Ectodermal cell (in vitro differentiated cells): ENCODE measurements around the gene PDXDC1.
"Not testable (repeated sequence)": the region's sequence is repeated elsewhere in the genome, so short reads cannot be mapped to it uniquely, and the experiment has no call there.

Experiments used
- H3K27ac ChIP-seq: 2 replicates; pipeline ENCODE4 v1.7.0; 2013; ENCODE audit warnings: mild to moderate bottlenecking, low read depth, low read length; ENCODE audit not compliant: insufficient read depth, poor library complexity, severe bottlenecking
- H3K27me3 ChIP-seq: 2 replicates; pipeline ENCODE4 v1.7.0; 2013; ENCODE audit warnings: mild to moderate bottlenecking, low read length; ENCODE audit not compliant: insufficient read depth, control insufficient read depth, poor library complexity, severe bottlenecking
- H3K36me3 ChIP-seq: one replicate; pipeline ENCODE4 v1.7.0; 2013; ENCODE audit warnings: low read length; ENCODE audit not compliant: control insufficient read depth, insufficient read depth
- H3K4me1 ChIP-seq: one replicate; pipeline ENCODE4 v1.7.0; 2013; ENCODE audit warnings: low read length; ENCODE audit not compliant: control insufficient read depth, insufficient read depth
- H3K4me3 ChIP-seq: 2 replicates; pipeline ENCODE4 v1.7.0; 2013; ENCODE audit warnings: low read depth, low read length, control low read depth; ENCODE audit not compliant: insufficient read depth
- H3K9me3 ChIP-seq: 2 replicates; pipeline ENCODE4 v1.7.0; 2013; ENCODE audit warnings: mild to moderate bottlenecking, low read length, moderate library complexity; ENCODE audit not compliant: control insufficient read depth
- WGBS, 2 experiments: methylation state at CpG; one replicate each; pipeline ENCODE4 v1.1.7; 2013; ENCODE audit warnings: missing lambda C conversion rate in 2 of 2; 5-methylcytosine and 5-hydroxymethylcytosine counted together

Gene PDXDC1

DNA sequence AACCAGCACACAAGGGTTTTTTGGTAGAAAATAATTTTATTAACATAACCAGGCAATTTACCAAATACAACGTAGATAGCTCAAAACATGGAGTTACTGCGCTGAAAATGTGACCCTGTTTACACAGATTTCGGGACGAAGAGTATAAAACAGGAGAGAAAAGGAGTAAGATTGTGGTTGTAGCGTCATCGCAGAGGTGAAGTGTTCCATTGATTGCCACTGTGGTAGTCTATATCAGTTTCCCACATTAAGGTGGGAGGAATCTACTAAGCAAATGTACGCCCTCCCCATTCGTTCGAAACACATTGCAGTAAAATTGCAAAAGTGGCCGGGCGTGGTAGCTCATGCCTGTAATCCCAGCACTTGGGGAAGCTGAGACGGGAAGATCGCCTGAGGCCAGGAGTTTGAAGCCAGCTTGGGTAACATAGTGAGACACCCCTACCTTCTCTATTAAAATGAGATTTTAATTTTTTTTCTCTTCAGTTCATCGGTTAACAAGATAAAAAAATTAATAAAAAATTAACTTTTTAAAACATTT lies 972 bp upstream of the PDXDC1 start:
- H3K9me3 ChIP-seq, H3K27me3 ChIP-seq, H3K4me1 ChIP-seq, H3K36me3 ChIP-seq, H3K27ac ChIP-seq: not testable (repeated sequence)
- H3K4me3 ChIP-seq = peak overlapping the region; percentile 97
- 76 to 86% methylated on average over 11 of the region's 14 CpGs for whole genome bisulfite sequencing, 2 experiments

DNA sequence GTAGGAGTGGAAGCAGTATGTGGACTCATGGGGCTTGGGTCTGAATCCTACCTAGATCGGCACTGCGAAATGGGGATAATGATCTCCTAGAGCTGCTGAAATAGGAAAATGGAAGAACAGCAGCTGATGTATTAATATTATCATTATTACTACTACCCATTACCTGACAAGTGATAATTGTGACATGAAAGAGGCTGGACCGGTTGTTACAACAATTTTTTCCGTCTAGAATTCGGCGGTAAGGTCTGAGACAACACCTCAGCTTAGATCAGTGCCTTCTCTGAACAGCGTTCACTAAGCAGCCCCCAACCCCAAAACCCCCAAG lies 533 bp upstream of the PDXDC1 start:
- H3K27ac ChIP-seq, H3K4me1 ChIP-seq, H3K27me3 ChIP-seq, H3K36me3 ChIP-seq, H3K9me3 ChIP-seq: not testable (repeated sequence)
- WGBS, 2 experiments = 0 to 1% methylated on average over 5 of the region's 7 CpGs
- peak overlapping the region; percentile 97 for H3K4me3 ChIP-seq

DNA sequence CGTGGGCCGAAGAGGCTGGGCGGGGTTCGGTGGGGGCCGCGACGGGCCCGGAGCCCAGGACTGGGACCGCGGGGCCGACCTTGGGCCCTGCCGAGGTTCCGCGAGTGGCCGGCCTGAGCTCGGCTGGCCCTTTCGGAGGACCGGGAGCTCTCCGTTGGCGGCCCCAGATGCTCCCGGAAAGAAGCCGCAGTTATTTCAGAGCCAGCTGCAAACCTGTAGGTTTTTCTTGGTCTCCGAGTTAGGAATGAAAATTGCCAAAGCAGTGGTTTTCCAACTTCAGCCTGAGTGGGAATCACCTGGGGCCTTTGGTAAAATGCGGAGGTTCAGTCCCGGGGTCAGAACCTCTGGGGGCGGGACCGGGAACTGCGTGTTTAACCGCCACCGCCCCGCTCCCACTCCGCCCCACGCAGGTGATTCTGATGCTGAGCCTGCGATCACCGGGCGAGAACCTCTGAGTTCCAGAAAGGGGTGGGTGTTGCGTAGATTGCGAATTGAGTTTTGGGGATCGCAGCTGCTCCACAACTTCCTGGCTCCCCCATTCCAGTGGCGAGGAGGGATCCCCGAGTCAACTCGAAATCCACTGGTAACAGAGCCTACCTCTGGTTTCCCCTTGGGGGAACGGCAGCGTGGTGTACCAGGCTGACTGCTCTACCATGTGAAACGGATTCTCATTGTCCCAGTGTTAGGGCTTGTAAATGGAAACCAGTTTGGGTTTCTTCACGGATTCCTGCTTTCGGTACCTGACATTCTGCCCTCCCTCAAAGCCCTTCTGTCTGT lies 780 bp downstream of the PDXDC1 start:
- WGBS, 2 experiments = 2 to 3% methylated on average over 46 to 47 of the region's 47 CpGs
- H3K36me3 ChIP-seq, H3K27ac ChIP-seq, H3K9me3 ChIP-seq, H3K4me1 ChIP-seq, H3K27me3 ChIP-seq: not testable (repeated sequence)
- H3K4me3 ChIP-seq = peak overlapping the region; percentile 97

DNA sequence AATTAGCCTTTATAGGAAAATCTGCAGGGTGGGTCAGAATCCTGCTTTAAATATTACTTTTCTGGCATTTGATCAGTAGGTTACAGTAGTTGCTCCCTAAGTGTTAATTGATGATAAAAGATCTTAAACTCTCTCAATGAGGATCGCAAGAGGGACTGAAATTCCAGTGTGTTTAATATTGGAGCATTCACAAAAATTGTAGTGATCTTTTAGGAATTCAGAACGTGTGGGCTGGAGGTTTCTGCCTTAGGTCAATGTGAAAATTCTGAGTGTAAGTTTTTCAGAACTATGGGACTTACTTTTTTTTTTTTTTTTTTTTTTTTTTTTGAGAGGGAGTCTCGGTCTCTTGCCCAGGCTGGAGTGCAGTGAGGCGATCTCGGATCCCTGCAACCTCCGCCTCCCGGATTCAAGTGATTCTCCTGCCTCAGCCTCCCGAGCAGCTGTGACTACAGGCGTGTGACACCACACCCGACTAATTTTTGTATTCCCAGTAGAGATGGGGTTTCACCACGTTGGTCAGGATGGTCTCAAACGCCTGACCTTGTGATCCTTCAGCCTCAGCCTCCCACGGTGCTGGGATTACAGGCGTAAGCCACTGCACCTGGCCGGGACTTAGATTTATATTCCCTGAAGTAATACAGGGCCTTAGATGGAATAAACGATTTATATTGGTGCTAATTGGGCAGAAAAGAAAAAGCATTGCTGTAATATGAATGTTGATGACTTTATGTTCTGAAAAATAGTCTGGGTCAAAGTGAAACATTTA lies 2.3 kb downstream of the PDXDC1 start:
- H3K4me1 ChIP-seq, H3K4me3 ChIP-seq, H3K27me3 ChIP-seq, H3K27ac ChIP-seq, H3K36me3 ChIP-seq, H3K9me3 ChIP-seq: not testable (repeated sequence)
- WGBS, 2 experiments = 83 to 90% methylated on average over 8 to 9 of the region's 16 CpGs

- 91 to 93% methylated on average over 7 to 8 of the region's 8 CpGs for WGBS, 2 experiments
- H3K9me3 ChIP-seq, H3K4me1 ChIP-seq, H3K4me3 ChIP-seq, H3K27ac ChIP-seq, H3K27me3 ChIP-seq, H3K36me3 ChIP-seq: not testable (repeated sequence)
Observed at GRCh38 chr16:14978281-14978680, 3.5 kb downstream of the PDXDC1 start.

- not testable (repeated sequence) for H3K4me1 ChIP-seq, H3K9me3 ChIP-seq
Observed at GRCh38 chr16:14978908-14979307, 4.1 kb downstream of the PDXDC1 start.

DNA sequence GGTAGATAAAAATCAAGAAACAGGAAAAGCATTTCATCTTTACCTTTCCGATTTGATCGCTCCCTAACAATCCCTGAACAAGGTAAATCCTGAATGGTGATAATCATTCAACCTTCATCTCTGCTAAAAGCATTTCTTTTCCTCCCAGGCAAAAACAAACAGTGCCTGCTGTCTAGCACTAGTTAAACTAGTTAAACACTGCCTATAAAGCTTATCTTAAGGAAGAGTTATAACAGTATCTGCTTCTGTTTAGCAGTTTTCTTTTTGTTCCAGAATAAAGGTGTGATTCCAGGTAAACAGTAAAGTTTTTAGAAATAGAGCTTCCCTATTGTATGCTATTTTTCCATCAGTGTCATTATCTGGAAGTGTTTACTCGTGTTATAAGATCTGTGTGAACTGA lies 6.4 kb downstream of the PDXDC1 start:
- H3K36me3 ChIP-seq, H3K27me3 ChIP-seq, H3K27ac ChIP-seq, H3K4me3 ChIP-seq, H3K4me1 ChIP-seq, H3K9me3 ChIP-seq: not testable (repeated sequence)
- WGBS, 2 experiments = 93 to 96% methylated on average over 3 of the region's 3 CpGs

More at GRCh38 chr16:14978908-14979307, 4.1 kb downstream of the PDXDC1 start:
- 88 to 95% methylated on average over 3 to 4 of the region's 4 CpGs for WGBS, 2 experiments
- H3K4me3 ChIP-seq, H3K36me3 ChIP-seq, H3K27ac ChIP-seq, H3K27me3 ChIP-seq: not testable (repeated sequence)

DNA sequence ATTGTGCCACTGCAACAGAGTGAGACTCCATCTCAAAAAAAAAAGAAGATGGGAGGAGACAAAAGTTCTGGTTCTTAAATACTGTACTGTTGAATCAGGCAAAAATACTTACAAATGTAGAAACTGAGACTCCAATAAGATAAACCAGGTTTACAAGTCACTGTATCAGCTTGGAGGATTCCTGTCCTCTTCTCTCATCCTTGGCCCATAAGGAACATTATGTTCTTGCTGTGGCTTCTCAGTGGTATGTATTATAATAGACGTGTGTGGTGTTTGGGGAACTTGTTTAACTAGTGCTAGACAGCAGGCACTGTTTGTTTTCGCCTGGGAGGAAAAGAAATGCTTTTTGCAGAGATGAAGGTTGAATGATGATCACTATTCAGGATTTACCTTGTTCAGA lies 7.7 kb downstream of the PDXDC1 start:
- no CpG with 5 or more reads among the region's 2 CpGs for WGBS, 2 experiments
- H3K4me3 ChIP-seq = not testable (repeated sequence)

DNA sequence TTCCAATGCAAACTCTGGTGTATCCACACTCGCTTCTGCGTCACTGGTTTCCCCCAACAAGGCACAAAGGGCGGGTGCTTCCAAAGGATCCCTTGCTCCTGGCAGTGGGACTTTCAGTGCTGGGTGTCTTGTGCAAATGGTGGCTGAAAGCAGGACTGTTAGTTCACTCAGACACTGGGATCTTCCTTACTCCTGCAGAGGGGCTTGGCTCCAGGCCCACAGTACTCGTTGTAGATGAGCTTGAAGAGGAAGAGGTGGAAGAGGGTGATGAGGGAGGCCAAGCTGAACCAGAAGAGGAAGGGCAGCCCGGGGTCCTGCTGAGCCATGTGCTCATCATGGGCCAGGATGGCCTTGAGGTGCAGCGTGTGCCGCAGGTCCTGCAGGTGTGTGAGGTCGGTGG lies 13.3 kb downstream of the PDXDC1 start:
- 95 to 97% methylated on average over 5 to 7 of the region's 8 CpGs for whole genome bisulfite sequencing, 2 experiments
- H3K4me1 ChIP-seq, H3K27ac ChIP-seq, H3K36me3 ChIP-seq, H3K27me3 ChIP-seq, H3K9me3 ChIP-seq, H3K4me3 ChIP-seq: not testable (repeated sequence)

More for the DNA sequence above, 7.7 kb downstream of the PDXDC1 start:
- H3K4me1 ChIP-seq, H3K36me3 ChIP-seq, H3K9me3 ChIP-seq, H3K27ac ChIP-seq, H3K27me3 ChIP-seq: not testable (repeated sequence)

- not testable (repeated sequence) for H3K4me3 ChIP-seq, H3K36me3 ChIP-seq, H3K27me3 ChIP-seq, H3K9me3 ChIP-seq, H3K27ac ChIP-seq, H3K4me1 ChIP-seq
- 95 to 96% methylated on average over 25 of the region's 25 CpGs for WGBS, 2 experiments
Observed at GRCh38 chr16:14988661-14989191, 13.9 kb downstream of the PDXDC1 start.
